ENCODE results near the gene TBC1D2.

TBC1D2 gene

DNA sequence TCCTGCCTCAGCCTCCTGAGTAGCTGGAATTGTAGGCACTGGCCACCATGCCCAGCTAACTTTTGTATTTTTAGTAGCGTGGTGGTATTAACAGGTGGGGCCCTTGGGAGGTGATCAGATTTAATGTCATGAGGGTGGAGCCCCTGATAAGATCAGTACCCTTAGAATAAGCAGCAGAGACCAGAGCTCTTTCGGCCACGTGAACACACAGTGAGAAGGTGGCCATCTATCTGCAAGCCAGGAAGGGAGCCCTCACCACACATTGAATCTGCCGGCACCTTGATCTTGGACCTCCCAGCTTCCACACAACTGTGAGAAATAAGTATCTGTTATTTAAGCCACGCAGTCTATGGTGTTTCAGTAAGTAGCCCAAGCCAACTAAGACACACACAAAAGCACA is 22.5 kb downstream of the TBC1D2 start:
- no peak overlapping the region for H3K4me3 ChIP-seq (replicated peaks; ENCODE audit: low read depth, low read length)
- TF ChIP-seq, protein P1, sequence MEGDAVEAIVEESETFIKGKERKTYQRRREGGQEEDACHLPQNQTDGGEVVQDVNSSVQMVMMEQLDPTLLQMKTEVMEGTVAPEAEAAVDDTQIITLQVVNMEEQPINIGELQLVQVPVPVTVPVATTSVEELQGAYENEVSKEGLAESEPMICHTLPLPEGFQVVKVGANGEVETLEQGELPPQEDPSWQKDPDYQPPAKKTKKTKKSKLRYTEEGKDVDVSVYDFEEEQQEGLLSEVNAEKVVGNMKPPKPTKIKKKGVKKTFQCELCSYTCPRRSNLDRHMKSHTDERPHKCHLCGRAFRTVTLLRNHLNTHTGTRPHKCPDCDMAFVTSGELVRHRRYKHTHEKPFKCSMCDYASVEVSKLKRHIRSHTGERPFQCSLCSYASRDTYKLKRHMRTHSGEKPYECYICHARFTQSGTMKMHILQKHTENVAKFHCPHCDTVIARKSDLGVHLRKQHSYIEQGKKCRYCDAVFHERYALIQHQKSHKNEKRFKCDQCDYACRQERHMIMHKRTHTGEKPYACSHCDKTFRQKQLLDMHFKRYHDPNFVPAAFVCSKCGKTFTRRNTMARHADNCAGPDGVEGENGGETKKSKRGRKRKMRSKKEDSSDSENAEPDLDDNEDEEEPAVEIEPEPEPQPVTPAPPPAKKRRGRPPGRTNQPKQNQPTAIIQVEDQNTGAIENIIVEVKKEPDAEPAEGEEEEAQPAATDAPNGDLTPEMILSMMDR (IDR thresholded peaks at IDR 0.05; ENCODE audit: low read depth, low read length, missing control alignments), result no peak
- no peak for DNase-seq (ENCODE audit: extremely low read depth, low read depth)

DNA sequence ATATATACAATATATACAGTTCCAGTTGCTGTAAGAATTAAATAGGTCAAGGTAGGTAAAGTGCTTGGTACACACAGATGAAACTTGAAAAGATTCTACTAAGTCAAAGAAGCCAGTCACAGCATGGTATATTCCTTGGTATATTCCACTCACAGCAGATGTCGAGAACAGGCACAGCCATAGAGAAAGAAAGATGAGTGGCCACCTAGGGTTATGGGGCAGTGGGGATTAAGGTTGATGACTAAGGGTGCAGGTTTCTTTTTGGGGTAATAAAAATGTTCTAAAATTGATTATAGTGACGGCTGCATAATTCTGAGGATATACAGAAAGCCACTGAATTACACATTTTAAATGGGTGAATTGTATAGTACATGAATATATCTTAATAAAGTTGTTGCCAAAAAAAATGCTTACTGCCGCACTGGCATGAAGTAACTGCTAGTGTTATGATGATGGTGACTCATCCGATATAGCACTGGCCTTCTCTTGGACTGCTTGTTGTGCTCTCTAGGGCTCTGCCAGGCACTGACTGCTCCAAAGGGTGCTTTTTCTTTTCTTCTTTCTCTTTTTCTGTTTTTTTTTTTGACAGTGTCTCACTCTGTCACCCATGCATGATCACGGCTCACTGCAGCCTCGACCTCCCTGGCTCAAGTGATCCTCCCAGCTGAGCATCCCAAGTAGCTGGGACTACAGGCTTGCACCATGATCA is 23.5 kb downstream of the TBC1D2 start:
- DNase-seq (ENCODE audit: extremely low read depth, low read depth), result peak; percentile 41
- no peak overlapping the region for H3K4me3 ChIP-seq (replicated peaks; ENCODE audit: low read depth, low read length)
- TF ChIP-seq, protein P1 (IDR thresholded peaks at IDR 0.05; ENCODE audit: low read depth, low read length, missing control alignments), result no peak

- TF ChIP-seq, protein P1 (IDR thresholded peaks at IDR 0.05; ENCODE audit: low read depth, low read length, missing control alignments), result no peak
- no peak overlapping the region for H3K4me3 ChIP-seq (replicated peaks; ENCODE audit: low read depth, low read length)
- no peak for DNase-seq (ENCODE audit: extremely low read depth, low read depth)
Measured at GRCh38 chr9:98230789-98231188, 24.7 kb downstream of the TBC1D2 start.

GRCh38 chr9:98230304-98230703 is 25.1 kb downstream of the TBC1D2 start:
- no peak for DNase-seq (ENCODE audit: extremely low read depth, low read depth)
- TF ChIP-seq, protein P1 (IDR thresholded peaks at IDR 0.05; ENCODE audit: low read depth, low read length, missing control alignments), result no peak
- no peak overlapping the region for H3K4me3 ChIP-seq (replicated peaks; ENCODE audit: low read depth, low read length)

DNA sequence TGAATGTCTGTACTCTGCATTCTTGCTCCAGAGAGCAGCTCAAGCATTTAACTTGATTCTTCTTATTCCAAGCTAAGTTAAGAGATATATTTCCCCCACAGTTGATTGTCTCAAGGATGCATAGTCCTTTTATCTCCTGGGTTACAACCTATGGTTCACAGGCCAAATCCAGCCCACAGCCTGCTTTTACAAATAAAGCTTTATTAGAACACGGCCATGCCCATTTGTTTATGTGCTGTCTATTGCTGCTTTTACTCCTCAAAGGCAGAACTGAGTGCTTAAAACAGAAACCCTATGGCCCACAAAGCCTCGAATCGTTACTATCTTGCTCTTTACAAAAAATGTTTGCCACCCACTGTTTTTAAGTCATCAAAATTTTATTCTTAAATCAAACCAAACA is 25.8 kb downstream of the TBC1D2 start:
- TF ChIP-seq, protein P1 (IDR thresholded peaks at IDR 0.05; ENCODE audit: low read depth, low read length, missing control alignments), result no peak

DNA sequence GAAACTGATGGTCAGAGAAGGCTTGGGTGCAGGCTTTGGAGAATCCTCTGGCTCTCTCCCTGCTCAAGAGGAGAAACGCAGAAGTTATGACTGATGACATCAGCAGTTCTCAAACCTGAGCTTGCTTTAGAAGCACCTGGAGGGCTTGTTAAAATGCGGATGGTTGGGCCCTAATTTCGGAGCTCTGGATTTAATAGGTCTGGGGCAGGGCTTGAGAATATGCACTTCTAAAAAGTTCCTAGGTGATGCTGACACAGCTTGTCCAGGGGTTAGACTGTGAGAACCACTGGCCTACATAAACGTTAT is 26.4 kb downstream of the TBC1D2 start:
- TF ChIP-seq, protein P1 (IDR thresholded peaks at IDR 0.05; ENCODE audit: low read depth, low read length, missing control alignments), result no peak
- DNase-seq (ENCODE audit: extremely low read depth, low read depth), result no peak

More for the DNA sequence above, 25.8 kb downstream of the TBC1D2 start:
- DNase-seq (ENCODE audit: extremely low read depth, low read depth), result no peak
- H3K4me3 ChIP-seq (replicated peaks; ENCODE audit: low read depth, low read length), result no peak overlapping the region

More for the DNA sequence above, 26.4 kb downstream of the TBC1D2 start:
- H3K4me3 ChIP-seq (replicated peaks; ENCODE audit: low read depth, low read length), result no peak overlapping the region

All from HFF-Myc (cell line).